LNCAP (cell line): ENCODE results near the gene CCDC81.

ENCODE experiments used
- CTCF ChIP-seq: fragments of 450-650 bp; IDR thresholded peaks from 2 replicates; pipeline ENCODE4 v1.5.1; 2017; ENCODE audit warnings: mild to moderate bottlenecking

Gene CCDC81

GRCh38 chr11:86363424-86363823 lies 11.3 kb upstream of the CCDC81 start:
- no peak for TF ChIP-seq CTCF

GRCh38 chr11:86365546-86365945 lies 9.1 kb upstream of the CCDC81 start:
- TF ChIP-seq CTCF, result no peak

GRCh38 chr11:86369668-86370067 lies 5.0 kb upstream of the CCDC81 start:
- no peak for TF ChIP-seq CTCF

GRCh38 chr11:86370171-86370570 lies 4.5 kb upstream of the CCDC81 start:
- no peak for TF ChIP-seq CTCF

GRCh38 chr11:86370922-86371594 lies 3.6 kb upstream of the CCDC81 start:
- TF ChIP-seq CTCF, result no peak

- no peak for TF ChIP-seq CTCF
Observed at GRCh38 chr11:86372041-86372440, 2.6 kb upstream of the CCDC81 start.

- TF ChIP-seq CTCF, result no peak
Observed at GRCh38 chr11:86372586-86372985, 2.1 kb upstream of the CCDC81 start.

GRCh38 chr11:86374069-86374468 lies 618 bp upstream of the CCDC81 start:
- no peak for TF ChIP-seq CTCF
